HepG2 (cell line): ENCODE results near the gene MYH10. TPM values are rescaled to one million over a fixed set of nuclear protein-coding genes. Genes with fewer than 3 reads are reported as not detected.

Experiments used
- AHDC1 ChIP-seq: sonication (generic); formaldehyde crosslinking; IDR thresholded peaks from 2 replicates; pipeline ENCODE4 v1.5.1; 2020; ENCODE audit warnings: mild to moderate bottlenecking, missing genetic modification reagents, borderline replicate concordance
- ATF4 ChIP-seq, 2 experiments: fragments of 450-650 bp in 1 of 2; sonication (generic) in 1 of 2; formaldehyde crosslinking; IDR thresholded peaks; 2 replicates each; pipeline versions ENCODE4 v1.5.0 to v1.8.0; 2020 to 2022; ENCODE audit warnings: mild to moderate bottlenecking in 1 of 2, missing genetic modification reagents in 1 of 2
- CBX5 ChIP-seq: sonication (generic); formaldehyde crosslinking; IDR thresholded peaks from 2 replicates; pipeline ENCODE4 v1.4.0; 2020; ENCODE audit warnings: missing genetic modification reagents, borderline replicate concordance
- ETV6 ChIP-seq: sonication (generic); formaldehyde crosslinking; conservative IDR thresholded peaks from 2 replicates; pipeline ENCODE4 v1.4.0; 2020; ENCODE audit warnings: missing genetic modification reagents
- GLI4 ChIP-seq: sonication (generic); formaldehyde crosslinking; IDR thresholded peaks from 2 replicates; pipeline ENCODE4 v1.5.1; 2020; ENCODE audit warnings: missing genetic modification reagents, mild to moderate bottlenecking, moderate library complexity, borderline replicate concordance
- GPN1 ChIP-seq: sonication (generic); formaldehyde crosslinking; IDR thresholded peaks from 2 replicates; pipeline ENCODE4 v1.5.1; 2020; ENCODE audit warnings: missing genetic modification reagents, borderline replicate concordance
- HMGXB3 ChIP-seq: sonication (generic); formaldehyde crosslinking; IDR thresholded peaks from 2 replicates; pipeline ENCODE4 v1.4.0; 2020; ENCODE audit warnings: missing genetic modification reagents, borderline replicate concordance
- IRF2 ChIP-seq: IDR thresholded peaks from 2 replicates; pipeline ENCODE4 v1.6.1; 2018; ENCODE audit warnings: missing genetic modification reagents, missing compliant biosample characterization
- ISX ChIP-seq: sonication (generic); formaldehyde crosslinking; conservative IDR thresholded peaks from 2 replicates; pipeline ENCODE4 v1.5.0; 2020; ENCODE audit warnings: missing genetic modification reagents
- KDM2A ChIP-seq: sonication (generic); formaldehyde crosslinking; IDR thresholded peaks from 2 replicates; pipeline ENCODE4 v1.4.0; 2020; ENCODE audit warnings: low read depth, missing genetic modification reagents, borderline replicate concordance
- MIXL1 ChIP-seq: IDR thresholded peaks from 2 replicates; pipeline ENCODE4 v1.6.1; 2016
- SALL1 ChIP-seq: sonication (generic); formaldehyde crosslinking; IDR thresholded peaks from 2 replicates; pipeline ENCODE4 v1.8.0; 2022; ENCODE audit warnings: mild to moderate bottlenecking, missing genetic modification reagents
- SIX1 ChIP-seq: sonication (generic); formaldehyde crosslinking; IDR thresholded peaks from 2 replicates; pipeline ENCODE4 v1.4.0; 2020; ENCODE audit warnings: missing genetic modification reagents, borderline replicate concordance
- SNAI1 ChIP-seq: sonication (generic); formaldehyde crosslinking; IDR thresholded peaks from 2 replicates; pipeline ENCODE4 v1.5.0; 2020; ENCODE audit warnings: mild to moderate bottlenecking, missing genetic modification reagents, borderline replicate concordance
- TBX2 ChIP-seq: sonication (generic); formaldehyde crosslinking; IDR thresholded peaks from 2 replicates; pipeline ENCODE4 v1.5.0; 2020; ENCODE audit warnings: missing genetic modification reagents, mild to moderate bottlenecking, borderline replicate concordance
- TSC22D2 ChIP-seq: sonication (generic); formaldehyde crosslinking; IDR thresholded peaks from 2 replicates; pipeline ENCODE4 v1.5.1; 2020; ENCODE audit warnings: missing genetic modification reagents, mild to moderate bottlenecking, borderline replicate concordance
- ZNF432 ChIP-seq: sonication (generic); formaldehyde crosslinking; IDR thresholded peaks from 2 replicates; pipeline ENCODE4 v1.5.0; 2020; ENCODE audit warnings: missing genetic modification reagents, mild to moderate bottlenecking, borderline replicate concordance
- polyA plus RNA-seq, 8 experiments: library from polyadenylated mRNA; depleted of rRNA in 3 of 8; stranded (reverse) in 7 of 8; unstranded in 1 of 8; fragments of >200 nt; fragmentation: Illumina TruSeq in 4 of 8; extraction: Trizol in 4 of 8; gene quantifications; 2 replicates each; pipeline versions ENCODE4 v1.2.1 to v1.2.3, GENCODE V29; 2011 to 2016; ENCODE audit warnings: low read depth in 4 of 8, missing spikeins in 1 of 8, mixed read lengths in 1 of 8; ENCODE audit not compliant: insufficient read depth in 1 of 8
- total RNA-seq, 5 experiments: library from RNA; depleted of rRNA; stranded (reverse); fragments of >200 nt; fragmentation: Illumina TruSeq; extraction: Trizol; gene quantifications; 2 replicates each; pipeline ENCODE4 v1.2.3, GENCODE V29; 2016; ENCODE audit warnings: low read depth in 1 of 5

Gene MYH10
- total and polyA plus RNA-seq, 2 of the 13 experiments (the other 11 are each of a cell fraction or from before 2014, with no cell fraction given): 43.4 to 68.6 TPM

- TF ChIP-seq AHDC1 (CRISPR knock-in tag): peak; percentile 87; the same call in 1 of the 2 replicates
- TF ChIP-seq IRF2: peak; percentile 82
- TF ChIP-seq GLI4 (CRISPR knock-in tag): no peak
- 0 out of 2 replicates have a peak, but pooled peaks have one; percentile 32 for TF ChIP-seq KDM2A (CRISPR knock-in tag)
- TF ChIP-seq ZNF432 (CRISPR knock-in tag): no peak
- TF ChIP-seq TBX2 (CRISPR knock-in tag): peak; percentile 49; the same call in 1 of the 2 replicates
- peak; percentile 61; the same call in 1 of the 2 replicates for TF ChIP-seq MIXL1
- no peak for TF ChIP-seq SNAI1 (CRISPR knock-in tag)
- 0 out of 2 replicates have a peak, but pooled peaks have one; percentile 42 for TF ChIP-seq TSC22D2 (CRISPR knock-in tag)
- TF ChIP-seq SALL1 (CRISPR knock-in tag): peak; percentile 88
- TF ChIP-seq CBX5 (CRISPR knock-in tag): 0 out of 2 replicates have a peak, but pooled peaks have one; percentile 49
- TF ChIP-seq HMGXB3 (CRISPR knock-in tag): no peak
- peak; percentile 15; the same call in 1 of the 2 replicates for TF ChIP-seq SIX1 (CRISPR knock-in tag)
- TF ChIP-seq GPN1 (CRISPR knock-in tag): no peak
- TF ChIP-seq ETV6 (CRISPR knock-in tag): no peak
- no peak for TF ChIP-seq ISX (CRISPR knock-in tag)
- TF ChIP-seq ATF4 (CRISPR knock-in tag; IDR thresholded peaks at IDR 0.05): peak in 1 of 2 experiments; percentile 98; a peak in 2 of 4 replicates
Observed at GRCh38 chr17:8542599-8543502, 87.7 kb downstream of the MYH10 start (continued).
